ENCODE data around the gene SPTBN4. TPM values are rescaled to one million over a fixed set of nuclear protein-coding genes. Genes with fewer than 3 reads are reported as not detected.

The SPTBN4 gene
- total RNA-seq (2022; extraction: Qiagen RNA extraction), result 0.55 to 0.76 TPM (median 0.72 TPM) in 5 replicates

GRCh38 chr19:40466985-40467734 lies at the start of gene SPTBN4:
Gene SPTBN4 (plus strand): TSS chr19:40467001. CDS start chr19:40472622, 5,621 bp downstream.

GRCh38 chr19:40425450-40426287 lies 41.1 kb upstream of the SPTBN4 start, which contains the start of gene SERTAD1:
Gene SERTAD1 (minus strand): TSS chr19:40425992. CDS start chr19:40423546, 2,446 bp downstream.

GRCh38 chr19:40444000-40444824 lies 22.6 kb upstream of the SPTBN4 start, which contains the start of gene SERTAD3:
Gene SERTAD3 (minus strand): TSS chr19:40444335. CDS start chr19:40442080, 2,255 bp downstream.

GRCh38 chr19:40465557-40466218 lies 1.1 kb upstream of the SPTBN4 start, which contains the start of gene BLVRB:
Gene BLVRB (minus strand): TSS chr19:40465745. CDS start chr19:40465688, 57 bp downstream.

GRCh38 chr19:40576585-40577451 lies 110.0 kb downstream of the SPTBN4 start, which contains the start of gene SHKBP1:
Gene SHKBP1 (plus strand): TSS chr19:40576873. CDS start chr19:40576900, 27 bp downstream.

GRCh38 chr19:40601134-40601974 lies 134.6 kb downstream of the SPTBN4 start, which contains the start of gene LTBP4:
Gene LTBP4 (plus strand): TSS chr19:40601369. CDS start chr19:40601388, 19 bp downstream.

Other genes starting within 250 kb of the SPTBN4 start
- 0.16 to 0.79 TPM (median 0.45 TPM) in 5 replicates for gene TTC9B, start 248.6 kb upstream of the SPTBN4 start, total RNA-seq (2022; extraction: Qiagen RNA extraction)
- gene CCNP, start 240.3 kb upstream of the SPTBN4 start, total RNA-seq (2022; extraction: Qiagen RNA extraction), result 0.16 to 0.32 TPM (median 0.29 TPM) in 4 of 5 replicates, not detected in the other
- 146 to 181 TPM (median 173 TPM) in 5 replicates for gene AKT2, start 181.7 kb upstream of the SPTBN4 start, total RNA-seq (2022; extraction: Qiagen RNA extraction)
- gene C19orf47, start 118.6 kb upstream of the SPTBN4 start, total RNA-seq (2022; extraction: Qiagen RNA extraction), result 27.3 to 32.5 TPM (median 29.2 TPM) in 5 replicates
- gene PLD3, start 118.3 kb upstream of the SPTBN4 start, total RNA-seq (2022; extraction: Qiagen RNA extraction), result 241 to 289 TPM (median 258 TPM) in 5 replicates
- 0.22 to 0.32 TPM (median 0.30 TPM) in 5 replicates for gene HIPK4, start 76.8 kb upstream of the SPTBN4 start, total RNA-seq (2022; extraction: Qiagen RNA extraction)
- 1.2 to 1.6 TPM (median 1.4 TPM) in 5 replicates for gene PRX, start 53.6 kb upstream of the SPTBN4 start, total RNA-seq (2022; extraction: Qiagen RNA extraction)
- gene SERTAD1, start 41.0 kb upstream of the SPTBN4 start, total RNA-seq (2022; extraction: Qiagen RNA extraction), result 22.6 to 39.9 TPM (median 30.9 TPM) in 5 replicates
- gene SERTAD3, start 22.7 kb upstream of the SPTBN4 start, total RNA-seq (2022; extraction: Qiagen RNA extraction), result 38.2 to 45.6 TPM (median 44.2 TPM) in 5 replicates
- gene BLVRB, start 1.3 kb upstream of the SPTBN4 start, total RNA-seq (2022; extraction: Qiagen RNA extraction), result 239 to 357 TPM (median 312 TPM) in 5 replicates
- gene SHKBP1, start 109.9 kb downstream of the SPTBN4 start, total RNA-seq (2022; extraction: Qiagen RNA extraction), result 101 to 139 TPM (median 131 TPM) in 5 replicates
- gene LTBP4, start 134.4 kb downstream of the SPTBN4 start, total RNA-seq (2022; extraction: Qiagen RNA extraction), result 39.9 to 57.0 TPM (median 49.9 TPM) in 5 replicates
- gene NUMBL, start 223.7 kb downstream of the SPTBN4 start, total RNA-seq (2022; extraction: Qiagen RNA extraction), result 61.3 to 81.3 TPM (median 72.9 TPM) in 5 replicates
- 87.5 to 108 TPM (median 93.3 TPM) in 5 replicates for gene COQ8B, start 249.9 kb downstream of the SPTBN4 start, total RNA-seq (2022; extraction: Qiagen RNA extraction)

Measured in A549 treated with Hydrocortisone at 1 μM for 4 hours (cell line).